Tibial nerve (tissue), 3 donors: Measurements from ENCODE around the gene TSPAN2.

Experiments used
- POLR2A ChIP-seq, 2 donors: fragments of 450-650 bp; IDR thresholded peaks; one replicate each; pipeline ENCODE4 v1.6.1; 2017; ENCODE audit warnings: antibody characterized with exemption in 2 of 2, mild to moderate bottlenecking in 2 of 2, moderate library complexity in 2 of 2
- TF ChIP-seq, protein P1 (sequence below), 5 experiments: fragments of 200-600 bp in 3 of 5; fragments of 450-650 bp in 2 of 5; sonication (generic) in 3 of 5; IDR thresholded peaks; one replicate each; pipeline ENCODE4 v1.5.1; 2016 to 2019; ENCODE audit warnings: antibody characterized with exemption in 5 of 5, mild to moderate bottlenecking in 3 of 5, moderate library complexity in 2 of 5

- no peak for TF ChIP-seq POLR2A (IDR thresholded peaks at IDR 0.05)
- TF ChIP-seq, protein P1, sequence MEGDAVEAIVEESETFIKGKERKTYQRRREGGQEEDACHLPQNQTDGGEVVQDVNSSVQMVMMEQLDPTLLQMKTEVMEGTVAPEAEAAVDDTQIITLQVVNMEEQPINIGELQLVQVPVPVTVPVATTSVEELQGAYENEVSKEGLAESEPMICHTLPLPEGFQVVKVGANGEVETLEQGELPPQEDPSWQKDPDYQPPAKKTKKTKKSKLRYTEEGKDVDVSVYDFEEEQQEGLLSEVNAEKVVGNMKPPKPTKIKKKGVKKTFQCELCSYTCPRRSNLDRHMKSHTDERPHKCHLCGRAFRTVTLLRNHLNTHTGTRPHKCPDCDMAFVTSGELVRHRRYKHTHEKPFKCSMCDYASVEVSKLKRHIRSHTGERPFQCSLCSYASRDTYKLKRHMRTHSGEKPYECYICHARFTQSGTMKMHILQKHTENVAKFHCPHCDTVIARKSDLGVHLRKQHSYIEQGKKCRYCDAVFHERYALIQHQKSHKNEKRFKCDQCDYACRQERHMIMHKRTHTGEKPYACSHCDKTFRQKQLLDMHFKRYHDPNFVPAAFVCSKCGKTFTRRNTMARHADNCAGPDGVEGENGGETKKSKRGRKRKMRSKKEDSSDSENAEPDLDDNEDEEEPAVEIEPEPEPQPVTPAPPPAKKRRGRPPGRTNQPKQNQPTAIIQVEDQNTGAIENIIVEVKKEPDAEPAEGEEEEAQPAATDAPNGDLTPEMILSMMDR (IDR thresholded peaks at IDR 0.05): no peak
These were observed 18.4 kb upstream of the TSPAN2 start for GRCh38 chr1:115107516-115108260.
